CD4-positive, alpha-beta T cell treated with Interleukin-1 beta for 1 hour (primary cell): ENCODE measurements around the gene ANKRD40.
"Not testable (repeated sequence)": the region's sequence is repeated elsewhere in the genome, so short reads cannot be mapped to it uniquely, and the experiment has no call there.

Experiments
- DNase-seq, 2 donors: peaks; one replicate each; pipeline ENCODE4 v3.0.0-alpha.2; 2020 to 2022

ANKRD40 gene

GRCh38 chr17:50707289-50708049, at the start of gene ANKRD40:
Gene ANKRD40, minus strand, starts transcription at chr17:50707914. Its CDS starts 260 bp downstream, at chr17:50707654.
- peak; percentile 88 to 94 for DNase-seq

GRCh38 chr17:50754521-50754920, 46.8 kb upstream of the ANKRD40 start:
- DNase-seq, result no peak

GRCh38 chr17:50749245-50749644, 41.5 kb upstream of the ANKRD40 start:
- DNase-seq, result no peak

- DNase-seq, result no peak
Observed at GRCh38 chr17:50745631-50746030, 37.9 kb upstream of the ANKRD40 start.

GRCh38 chr17:50739098-50739497, 31.4 kb upstream of the ANKRD40 start:
- no peak for DNase-seq

GRCh38 chr17:50737118-50737698, 29.5 kb upstream of the ANKRD40 start:
- DNase-seq, result no peak

- DNase-seq, result no peak
Observed at GRCh38 chr17:50735287-50735686, 27.6 kb upstream of the ANKRD40 start.

- DNase-seq, result no peak
Observed at GRCh38 chr17:50731575-50732460, 24.1 kb upstream of the ANKRD40 start.

GRCh38 chr17:50728881-50729765, 21.4 kb upstream of the ANKRD40 start:
- no peak for DNase-seq

GRCh38 chr17:50728112-50728429, 20.4 kb upstream of the ANKRD40 start:
- DNase-seq, result no peak

GRCh38 chr17:50725769-50726655, 18.3 kb upstream of the ANKRD40 start:
- no peak for DNase-seq

- DNase-seq, result not testable (repeated sequence)
Observed at GRCh38 chr17:50724622-50725021, 16.9 kb upstream of the ANKRD40 start.

- no peak for DNase-seq
Observed at GRCh38 chr17:50722746-50723145, 15.0 kb upstream of the ANKRD40 start.

- DNase-seq, result peak in 1 of 2 donors; percentile 44
Observed at GRCh38 chr17:50721194-50722010, 13.7 kb upstream of the ANKRD40 start.

- no peak for DNase-seq
Observed at GRCh38 chr17:50719924-50720794, 12.4 kb upstream of the ANKRD40 start.

GRCh38 chr17:50719144-50719923, 11.6 kb upstream of the ANKRD40 start, which contains the start of gene LUC7L3:
Gene LUC7L3, plus strand, starts transcription at chr17:50719603. Its CDS starts 130 bp downstream, at chr17:50719733.
- peak; percentile 91 to 93 for DNase-seq

GRCh38 chr17:50715471-50715870, 7.8 kb upstream of the ANKRD40 start:
- DNase-seq, result no peak

- no peak for DNase-seq
Observed at GRCh38 chr17:50712641-50713040, 4.9 kb upstream of the ANKRD40 start.

GRCh38 chr17:50710650-50711049, 2.9 kb upstream of the ANKRD40 start:
- DNase-seq, result no peak
